ENCODE measurements around the gene EPB41L2.

DNA sequence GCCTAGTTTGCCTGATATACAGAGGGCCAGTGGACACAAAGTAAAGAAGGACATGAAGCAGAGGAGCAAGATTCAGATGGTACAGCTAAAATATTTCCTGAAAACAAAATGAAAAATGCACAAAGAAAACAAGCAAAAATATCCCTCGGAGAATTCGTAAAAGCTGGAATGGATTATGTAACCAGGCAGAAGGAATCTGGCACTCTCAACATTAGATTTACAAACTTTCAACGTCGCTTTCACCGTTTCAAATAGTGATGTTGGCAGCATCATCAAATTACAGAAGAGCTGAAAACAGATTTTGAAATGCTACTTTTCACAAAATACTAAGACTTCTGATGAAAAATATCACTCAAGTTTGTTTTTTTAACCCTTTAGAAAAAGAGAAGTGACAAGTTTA is 224.1 kb downstream of the EPB41L2 start:
- TF ChIP-seq POLR2AphosphoS5 (IDR thresholded peaks at IDR 0.05; ENCODE audit: low read depth, low read length) (no peak), POLR2A (IDR thresholded peaks at IDR 0.05; ENCODE audit: borderline replicate concordance, extremely low read depth, insufficient read depth, insufficient read length) (no peak), CTCF (IDR thresholded peaks at IDR 0.05 in 2 of 3, conservative IDR thresholded peaks at IDR 0.05 in 1 of 3; ENCODE audit: borderline replicate concordance in 1 of 3, insufficient read depth in 1 of 3, low read depth in 2 of 3, low read length in 2 of 3) (no peak), JUND (IDR thresholded peaks at IDR 0.05) (no peak), TCF7L2 (IDR thresholded peaks at IDR 0.05; ENCODE audit: borderline replicate concordance, extremely low read depth, insufficient read depth, insufficient read length) (no peak), REST (IDR thresholded peaks at IDR 0.05; ENCODE audit: low read depth) (no peak), CEBPB (IDR thresholded peaks at IDR 0.05; ENCODE audit: low read depth) (no peak)
- TF ChIP-seq, protein P1, sequence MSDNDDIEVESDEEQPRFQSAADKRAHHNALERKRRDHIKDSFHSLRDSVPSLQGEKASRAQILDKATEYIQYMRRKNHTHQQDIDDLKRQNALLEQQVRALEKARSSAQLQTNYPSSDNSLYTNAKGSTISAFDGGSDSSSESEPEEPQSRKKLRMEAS (IDR thresholded peaks at IDR 0.05), result no peak
